NOMO-1 (cell line): Measurements from ENCODE around the gene HINFP.
"Not testable (repeated sequence)": the region's sequence is repeated elsewhere in the genome, so short reads cannot be mapped to it uniquely, and the experiment has no call there.

Experiments
- DNase-seq, 2 experiments: peaks; one replicate each; lab custom pipeline; 2025; ENCODE audit not compliant: unreplicated experiment in 2 of 2; lab: John Stamatoyannopoulos, UW

HINFP gene

DNA sequence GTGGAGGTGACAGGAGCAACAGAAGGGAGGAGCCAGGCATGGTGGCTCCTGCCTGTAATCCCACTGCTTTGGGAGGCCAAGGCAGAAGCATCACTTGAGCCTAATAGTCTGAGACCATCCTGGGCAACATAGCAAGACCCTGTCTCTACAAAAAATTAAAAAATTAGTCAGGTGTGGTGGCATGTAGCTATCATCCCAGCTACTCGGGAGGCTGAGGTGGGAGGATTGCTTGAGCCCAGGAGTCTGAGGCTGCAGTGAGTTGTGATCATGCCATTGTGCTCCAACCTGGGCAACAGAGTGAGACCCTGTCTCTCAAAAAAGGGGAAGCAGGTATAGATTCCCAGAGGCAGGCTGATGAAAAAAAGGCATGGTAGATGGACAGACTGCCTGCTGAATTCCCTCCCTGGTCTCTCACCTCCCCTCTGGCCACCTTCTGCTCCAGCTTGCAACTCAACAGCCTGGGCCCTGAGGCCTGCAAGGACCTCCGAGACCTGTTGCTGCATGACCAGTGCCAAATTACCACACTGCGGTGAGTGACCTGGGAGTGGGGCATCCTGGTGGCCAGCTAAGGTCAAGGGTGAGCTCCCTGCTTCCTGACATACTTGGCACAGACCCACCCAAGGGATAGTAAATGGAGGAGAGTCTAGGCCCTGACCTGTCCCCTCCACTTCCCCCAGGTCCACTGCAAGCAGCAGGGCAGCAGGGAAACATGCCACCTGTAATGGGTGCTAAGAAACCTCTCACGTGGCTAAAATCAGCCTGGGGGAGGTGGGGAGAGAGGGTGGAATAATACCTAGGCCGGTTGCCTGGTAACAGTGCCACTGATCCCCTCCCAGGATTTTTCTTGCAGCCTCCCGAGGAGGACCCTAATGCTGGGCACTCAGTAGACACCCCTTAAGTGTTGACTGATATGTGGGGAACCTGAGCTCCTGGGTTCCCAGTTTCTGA is 59.6 kb downstream of the HINFP start:
- no peak for DNase-seq

GRCh38 chr11:119181677-119182412 is 60.5 kb downstream of the HINFP start:
- no peak for DNase-seq

- DNase-seq = not testable (repeated sequence)
Measured at GRCh38 chr11:119184399-119184798, 63.0 kb downstream of the HINFP start.
